B cell (primary cell): ENCODE measurements around the gene IL10. TPM values are rescaled to one million over a fixed set of nuclear protein-coding genes. Genes with fewer than 3 reads are reported as not detected.

Experiments used
- ATAC-seq: fragments of 200-7000 bp; cut with Tn5 transposase; one replicate; pipeline ENCODE4 v1.10.0; 2021; ENCODE audit warnings: low read depth, mild to moderate bottlenecking, moderate number of reproducible peaks, moderate library complexity
- CTCF ChIA-PET: fragments of 350-600 bp; sonication (Branson Sonifier 250); formaldehyde crosslinking; loops from one replicate; lab custom pipeline; 2021; ENCODE audit warnings: antibody characterized with exemption, inconsistent platforms; lab: Charles Lee
- POLR2A ChIA-PET: fragments of 350-600 bp; sonication (Branson Sonifier 250); formaldehyde crosslinking; loops from one replicate; lab custom pipeline; 2021; ENCODE audit warnings: antibody characterized with exemption; lab: Charles Lee
- DNase-seq: peaks from one replicate; pipeline ENCODE4 v3.0.0; 2013
- H2AFZ ChIP-seq: 2 replicates; pipeline ENCODE4 v1.6.1; 2012; ENCODE audit warnings: mild to moderate bottlenecking, low read depth, low read length; ENCODE audit not compliant: insufficient read depth, poor library complexity, severe bottlenecking
- H3K27ac ChIP-seq, 2 donors: 1 replicate in 1 of 2; 2 replicates in 1 of 2; pipeline ENCODE4 v1.5.1; 2012 to 2013; ENCODE audit warnings: low read length in 2 of 2, mild to moderate bottlenecking in 2 of 2, moderate library complexity in 1 of 2
- H3K27me3 ChIP-seq, 4 experiments: fragments of 200-600 bp in 1 of 4; sonication (generic) in 1 of 4; replicated peaks in 1 of 4; 1 replicate in 2 of 4; 2 replicates in 2 of 4; pipeline versions ENCODE4 v1.6.1 to v1.7.0; 2013 to 2016; ENCODE audit warnings: low read length in 3 of 4, mild to moderate bottlenecking in 2 of 4, mixed read lengths in 1 of 4, moderate library complexity in 1 of 4; ENCODE audit not compliant: insufficient read depth in 4 of 4, control insufficient read depth in 3 of 4; ENCODE audit errors: control extremely low read depth in 1 of 4
- H3K36me3 ChIP-seq, 2 experiments: replicated peaks in 1 of 2; 1 replicate in 1 of 2; 2 replicates in 1 of 2; pipeline versions ENCODE4 v1.6.1 to v1.7.1; 2013; ENCODE audit warnings: low read length in 1 of 2; ENCODE audit not compliant: insufficient read depth in 2 of 2, control insufficient read depth in 1 of 2; ENCODE audit errors: control extremely low read depth in 1 of 2, extremely low read depth in 1 of 2
- H3K4me1 ChIP-seq, 2 donors: fragments of 200-600 bp in 1 of 2; sonication (generic) in 1 of 2; 1 replicate in 1 of 2; 2 replicates in 1 of 2; pipeline versions ENCODE4 v1.5.1 to v1.6.1; 2013 to 2017; ENCODE audit warnings: low read length in 2 of 2; ENCODE audit not compliant: control insufficient read depth in 2 of 2, insufficient read depth in 2 of 2
- H3K4me2 ChIP-seq: replicated peaks from 2 replicates; pipeline ENCODE3; 2012; ENCODE audit warnings: mild to moderate bottlenecking, low read depth, low read length; ENCODE audit not compliant: poor library complexity, severe bottlenecking
- H3K4me3 ChIP-seq, 5 experiments: fragments of 200-600 bp in 1 of 5; sonication (generic) in 1 of 5; 1 replicate in 3 of 5; 2 replicates in 2 of 5; pipeline versions ENCODE4 v1.5.1 to v1.7.0; 2011 to 2016; ENCODE audit warnings: low read length in 4 of 5, mild to moderate bottlenecking in 4 of 5, low read depth in 2 of 5, control low read depth in 1 of 5, moderate library complexity in 1 of 5; ENCODE audit not compliant: insufficient read depth in 1 of 5; ENCODE audit errors: control extremely low read depth in 1 of 5, extremely low read depth in 1 of 5
- H3K79me2 ChIP-seq: fragments of 200-600 bp; sonication (generic); one replicate; pipeline ENCODE4 v1.6.0; 2016; ENCODE audit warnings: low read length; ENCODE audit not compliant: control insufficient read depth, insufficient read depth
- H3K9ac ChIP-seq: fragments of 200-600 bp; sonication (generic); 2 replicates; pipeline ENCODE4 v1.6.1; 2017; ENCODE audit warnings: mild to moderate bottlenecking, low read length, moderate library complexity
- H3K9me3 ChIP-seq, 3 donors: one replicate each; pipeline versions ENCODE4 v1.6.1 to v1.7.1; 2013; ENCODE audit warnings: low read length in 2 of 3; ENCODE audit not compliant: control insufficient read depth in 2 of 3, insufficient read depth in 1 of 3; ENCODE audit errors: control extremely low read depth in 1 of 3
- H4K20me1 ChIP-seq: 2 replicates; pipeline ENCODE4 v1.6.0; 2012; ENCODE audit warnings: mild to moderate bottlenecking, low read length; ENCODE audit not compliant: insufficient read depth, control insufficient read depth, poor library complexity, severe bottlenecking
- H3K27ac Mint-ChIP-seq: one replicate; pipeline ENCODE4 v1.8.0; 2021; ENCODE audit warnings: mixed read lengths
- H3K27me3 Mint-ChIP-seq: one replicate; pipeline ENCODE4 v1.8.0; 2021; ENCODE audit warnings: mixed read lengths
- H3K4me1 Mint-ChIP-seq: one replicate; pipeline ENCODE4 v1.8.0; 2021; ENCODE audit warnings: mixed read lengths
- H3K4me3 Mint-ChIP-seq: one replicate; pipeline ENCODE4 v1.8.0; 2021; ENCODE audit warnings: mixed read lengths
- H3K9me3 Mint-ChIP-seq: one replicate; pipeline ENCODE4 v1.8.0; 2022; ENCODE audit warnings: mixed read lengths; ENCODE audit not compliant: insufficient read depth
- EZH2 ChIP-seq: IDR thresholded peaks from 2 replicates; pipeline ENCODE4 v1.6.1; 2012; ENCODE audit warnings: borderline replicate concordance, low read depth, mild to moderate bottlenecking, moderate library complexity, low read length; ENCODE audit not compliant: insufficient read depth, poor library complexity, severe bottlenecking
- WGBS: methylation state at CpG from one replicate; pipeline ENCODE4 v1.1.5; 2013; ENCODE audit warnings: missing lambda C conversion rate; ENCODE audit not compliant: insufficient coverage; 5-methylcytosine and 5-hydroxymethylcytosine counted together
- intact Hi-C: fragments of 100-400 bp; cut with micrococcal nuclease; formaldehyde crosslinking; loops from one replicate; pipeline ENCODE4 v1.10.0; 2022
- polyA plus RNA-seq: library from polyadenylated mRNA; depleted of rRNA; stranded (reverse); fragments of >200 nt; gene quantifications from 2 replicates; pipeline ENCODE4 v1.2.3, GENCODE V29; 2012
- total RNA-seq, 2 donors: library from RNA; stranded (reverse); fragments of 120-200 nt in 1 of 2; gene quantifications; 1 replicate in 1 of 2; 2 replicates in 1 of 2; pipeline versions ENCODE4 v1.2.3 to v1.2.4, GENCODE V29; 2013 to 2022
- TF ChIP-seq, protein P1 (sequence below): fragments of 200-600 bp; IDR thresholded peaks from one replicate; pipeline ENCODE4 v1.8.0; 2022; ENCODE audit warnings: antibody characterized with exemption, mild to moderate bottlenecking

The IL10 gene
- total and polyA plus RNA-seq, 2 donors (not counting 1 experiment from before 2014, with no cell fraction given), result 0.37 to 0.69 TPM

DNA sequence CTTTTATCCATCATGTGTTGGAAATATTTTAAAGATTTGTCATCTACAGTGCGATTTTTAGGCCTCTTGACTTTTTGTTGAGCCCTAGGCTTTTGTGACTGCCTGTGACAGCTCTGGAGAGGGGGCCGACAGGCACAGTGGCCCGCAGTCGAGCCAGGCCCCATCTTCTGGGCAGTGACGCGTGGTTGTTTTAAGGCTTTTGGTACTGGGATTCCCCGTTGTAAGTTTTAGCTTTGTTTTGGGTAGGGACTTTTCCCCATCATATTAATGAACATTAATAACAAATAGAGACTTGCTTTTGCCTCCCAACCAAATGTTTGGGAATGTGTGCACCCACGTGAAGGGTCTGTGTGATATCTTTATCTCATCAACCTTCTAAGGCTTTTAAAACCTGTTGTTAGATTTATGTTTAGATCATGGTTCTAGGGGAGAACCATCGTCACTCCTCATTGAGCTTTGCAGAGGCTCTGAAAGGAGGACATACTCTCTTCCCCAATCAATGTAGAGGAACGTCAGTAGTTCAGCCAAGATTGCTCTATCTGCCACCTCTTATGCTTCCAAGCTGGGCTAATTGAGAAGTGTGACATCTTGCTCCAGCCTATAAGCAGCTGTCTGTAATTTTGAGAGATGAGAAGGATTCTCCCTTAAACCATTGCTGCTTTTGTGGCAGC is 53.0 kb downstream of the IL10 start:
- H3K27me3 Mint-ChIP-seq, result no peaks in the 10 kb centered on the region

More for the DNA sequence above, 53.0 kb downstream of the IL10 start:
- Mint-ChIP-seq H3K27ac (peak overlapping the region; percentile 93), H3K9me3 (no peaks in the 10 kb centered on the region), H3K4me3 (peak overlapping the region; percentile 67), H3K4me1 (peaks cover 77% of the 10 kb centered on the region)
- H4K20me1 ChIP-seq, result peaks cover 81% of the 10 kb centered on the region
- intact Hi-C loops, result loop anchor here (1.0 to 5.0 kb wide), 3 partner anchors 11 to 42 kb away; no protein-coding TSS in a partner anchor
- peak overlapping the region; percentile 53 to 69 for H3K27ac ChIP-seq
- H3K36me3 ChIP-seq, result peaks cover 0 to 7% of the 10 kb centered on the region in 2 experiments
- H3K9ac ChIP-seq, result no peak overlapping the region
- ChIA-PET POLR2A (interaction anchor here (0.8 to 1.6 kb wide), 3 partner anchors 15 to 163 kb away, joined by 3 to 4 read pairs (median 3); no protein-coding TSS in a partner anchor), CTCF (interaction anchor here (0.6 to 13.1 kb wide), 17 partner anchors 16 to 263 kb away, joined by 3 to 145 read pairs (median 4); partner anchors contain the start of gene IL10)
- DNase-seq (peak; percentile 61), ATAC-seq (peak; percentile 75)
- WGBS, result 73% methylated on average over 2 of the region's 10 CpGs
- H3K27me3 ChIP-seq, result no peaks in the 10 kb centered on the region
- H3K4me2 ChIP-seq, result peak overlapping the region; percentile 48
- peaks cover 93% of the 10 kb centered on the region for H3K79me2 ChIP-seq
- no peaks in the 10 kb centered on the region for H3K9me3 ChIP-seq
- peaks cover 55 to 62% of the 10 kb centered on the region in 2 donors for H3K4me1 ChIP-seq
- H2AFZ ChIP-seq, result no peak overlapping the region
- TF ChIP-seq EZH2, result no peak
- TF ChIP-seq, protein P1, sequence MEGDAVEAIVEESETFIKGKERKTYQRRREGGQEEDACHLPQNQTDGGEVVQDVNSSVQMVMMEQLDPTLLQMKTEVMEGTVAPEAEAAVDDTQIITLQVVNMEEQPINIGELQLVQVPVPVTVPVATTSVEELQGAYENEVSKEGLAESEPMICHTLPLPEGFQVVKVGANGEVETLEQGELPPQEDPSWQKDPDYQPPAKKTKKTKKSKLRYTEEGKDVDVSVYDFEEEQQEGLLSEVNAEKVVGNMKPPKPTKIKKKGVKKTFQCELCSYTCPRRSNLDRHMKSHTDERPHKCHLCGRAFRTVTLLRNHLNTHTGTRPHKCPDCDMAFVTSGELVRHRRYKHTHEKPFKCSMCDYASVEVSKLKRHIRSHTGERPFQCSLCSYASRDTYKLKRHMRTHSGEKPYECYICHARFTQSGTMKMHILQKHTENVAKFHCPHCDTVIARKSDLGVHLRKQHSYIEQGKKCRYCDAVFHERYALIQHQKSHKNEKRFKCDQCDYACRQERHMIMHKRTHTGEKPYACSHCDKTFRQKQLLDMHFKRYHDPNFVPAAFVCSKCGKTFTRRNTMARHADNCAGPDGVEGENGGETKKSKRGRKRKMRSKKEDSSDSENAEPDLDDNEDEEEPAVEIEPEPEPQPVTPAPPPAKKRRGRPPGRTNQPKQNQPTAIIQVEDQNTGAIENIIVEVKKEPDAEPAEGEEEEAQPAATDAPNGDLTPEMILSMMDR, result no peak
- no peak overlapping the region for H3K4me3 ChIP-seq
